Fibroblast of lung (primary cell): ENCODE results near the gene STK16.
"Not testable (repeated sequence)": the region's sequence is repeated elsewhere in the genome, so short reads cannot be mapped to it uniquely, and the experiment has no call there.

Experiments
- CTCF ChIP-seq, 2 donors: IDR thresholded peaks in 1 of 2; conservative IDR thresholded peaks in 1 of 2; 1 replicate in 1 of 2; 2 replicates in 1 of 2; pipeline ENCODE4 v1.5.1; 2011 to 2012; ENCODE audit warnings: low read length in 2 of 2, control low read depth in 1 of 2, inconsistent platforms in 1 of 2, low read depth in 1 of 2, mild to moderate bottlenecking in 1 of 2
- EZH2 ChIP-seq: IDR thresholded peaks from 2 replicates; pipeline ENCODE4 v1.5.1; 2012; ENCODE audit warnings: low read length, control low read depth, mild to moderate bottlenecking; ENCODE audit errors: missing control alignments

DNA sequence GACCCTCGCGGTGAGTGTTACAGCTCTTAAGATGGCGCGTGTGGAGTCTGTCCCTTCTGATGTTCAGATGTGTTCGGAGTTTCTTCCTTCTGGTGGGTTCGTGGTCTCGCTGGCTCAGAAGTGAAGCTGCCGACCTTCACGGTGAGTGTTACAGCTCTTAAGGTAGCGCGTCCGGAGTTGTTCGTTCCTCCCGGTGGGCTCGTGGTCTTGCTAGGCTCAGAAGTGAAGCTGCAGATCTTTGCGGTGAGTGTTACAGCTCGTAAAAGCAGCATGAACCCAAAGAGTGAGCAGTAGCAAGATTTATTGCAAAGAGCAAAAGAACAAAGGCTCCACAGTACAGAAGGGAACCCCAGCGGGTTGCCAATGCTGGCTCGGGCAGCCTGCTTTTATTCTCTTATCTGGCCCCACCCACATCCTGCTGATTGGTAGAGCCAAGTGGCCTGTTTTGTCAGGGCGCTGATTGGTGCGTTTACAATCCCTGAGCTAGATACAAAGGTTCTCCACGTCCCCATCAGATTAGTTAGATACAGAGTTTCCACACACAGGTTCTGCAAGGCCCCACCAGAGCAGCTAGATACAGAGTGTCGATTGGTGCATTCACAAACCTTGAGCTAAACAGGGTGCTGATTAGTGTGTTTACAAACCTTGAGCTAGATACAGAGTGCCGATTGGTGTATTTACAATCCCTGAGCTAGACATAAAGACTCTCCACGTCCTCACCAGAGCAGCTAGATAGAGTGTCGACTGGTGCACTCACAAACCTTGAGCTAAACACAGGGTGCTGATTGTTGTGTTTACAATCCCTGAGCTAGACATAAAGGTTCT, 44.6 kb upstream of the STK16 start:
- TF ChIP-seq CTCF (conservative IDR thresholded peaks at IDR 0.05 in 1 of 2, IDR thresholded peaks at IDR 0.05 in 1 of 2; ENCODE audit: low read depth in 1 of 2, low read length in 2 of 2); EZH2: not testable (repeated sequence)
